ENCODE results near the gene GOLGA8R. TPM values are rescaled to one million over a fixed set of nuclear protein-coding genes. Genes with fewer than 3 reads are reported as not detected.
"Not testable (repeated sequence)": the region's sequence is repeated elsewhere in the genome, so short reads cannot be mapped to it uniquely, and the experiment has no call there.

Gene GOLGA8R
- total RNA-seq, 4 donors from 2014 or later, result 4.2 to 36.3 (median 4.9) TPM

DNA sequence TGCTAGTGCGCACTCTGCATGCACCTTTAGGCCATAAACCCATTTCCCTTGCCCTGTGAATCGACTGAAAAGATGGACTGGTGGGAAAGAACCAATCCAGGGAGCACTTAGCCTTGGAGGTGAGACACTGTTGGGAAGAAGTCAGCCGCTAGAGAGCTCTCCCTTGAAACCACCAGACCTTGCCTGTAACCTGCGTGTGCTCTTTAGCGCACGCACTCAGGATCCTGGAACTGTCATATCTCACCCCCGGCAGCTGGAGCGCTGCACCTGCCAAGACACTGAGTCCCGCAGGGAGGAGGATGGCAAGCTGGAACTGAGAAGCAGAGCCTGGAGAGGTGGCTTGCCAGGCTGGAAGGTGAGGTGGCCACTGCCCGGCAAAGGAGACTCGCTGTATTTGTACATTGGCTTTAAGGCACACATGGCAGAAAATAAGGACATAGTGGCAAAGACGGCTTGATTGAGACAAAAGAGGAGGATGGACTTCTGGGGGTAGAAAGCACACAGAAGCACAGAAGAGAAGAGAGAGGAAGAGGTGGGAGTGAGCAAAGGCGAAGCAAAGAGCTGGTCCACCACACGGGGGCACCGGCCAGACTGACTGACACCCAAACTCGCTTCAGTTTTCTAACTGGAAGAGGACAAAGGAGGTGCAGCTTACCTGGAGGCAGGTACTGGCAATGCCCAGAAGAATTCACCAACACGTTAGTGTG is 37.5 kb downstream of the GOLGA8R start:
- H3K9me3 ChIP-seq, H3K27me3 ChIP-seq, H3K4me1 ChIP-seq, DNase-seq, H3K36me3 ChIP-seq, H3K27ac ChIP-seq, H3K4me3 ChIP-seq: not testable (repeated sequence)

DNA sequence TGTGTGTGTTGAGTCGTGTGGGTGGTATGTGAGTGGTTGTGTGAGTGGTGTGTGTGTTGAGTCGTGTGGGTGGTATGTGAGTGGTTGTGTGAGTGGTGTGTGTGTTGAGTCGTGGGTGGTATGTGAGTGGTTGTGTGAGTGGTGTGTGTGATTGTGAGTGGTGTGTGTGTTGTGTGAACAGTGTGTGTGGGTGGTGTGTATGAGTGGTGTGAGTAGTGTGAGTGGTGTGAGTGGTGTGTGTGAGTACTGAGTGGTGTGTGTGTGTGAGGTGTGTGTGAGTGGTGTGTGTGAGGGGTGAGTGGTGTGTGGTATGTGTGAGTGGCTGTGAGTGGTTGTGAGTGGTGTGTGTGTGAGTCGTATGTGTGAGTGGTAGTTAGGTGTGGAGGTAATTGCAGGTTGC is 38.2 kb downstream of the GOLGA8R start:
- not testable (repeated sequence) for H3K36me3 ChIP-seq, H3K4me1 ChIP-seq

GRCh38 chr15:30374862-30375261 is 39.2 kb downstream of the GOLGA8R start:
- DNase-seq, H3K36me3 ChIP-seq, H3K9me3 ChIP-seq, H3K27ac ChIP-seq, H3K4me1 ChIP-seq, H3K4me3 ChIP-seq, H3K27me3 ChIP-seq: not testable (repeated sequence)

More for the DNA sequence above, 38.2 kb downstream of the GOLGA8R start:
- DNase-seq, result peak in 1 of 3 donors; percentile 2
- H3K27ac ChIP-seq, H3K27me3 ChIP-seq, H3K4me3 ChIP-seq, H3K9me3 ChIP-seq: not testable (repeated sequence)

DNA sequence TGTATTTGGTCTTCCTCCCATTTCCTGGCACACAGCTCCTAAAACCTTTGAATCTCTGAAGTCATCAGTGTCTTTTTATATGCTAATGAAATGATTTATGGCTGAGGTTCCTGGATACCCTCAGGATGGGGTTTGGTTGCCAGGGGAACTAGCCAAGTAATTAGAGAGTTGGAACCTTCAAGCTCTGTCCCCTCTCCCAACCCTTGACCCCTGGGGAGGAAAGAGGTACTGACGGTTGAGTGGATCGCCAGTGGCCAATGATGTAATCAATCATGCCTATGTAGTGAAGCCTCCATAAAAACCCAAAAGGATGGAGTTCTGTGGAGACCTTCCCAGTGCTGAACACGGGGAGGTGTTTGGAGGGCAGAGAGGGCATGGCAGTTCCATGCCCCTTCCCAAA is 45.8 kb downstream of the GOLGA8R start:
- not testable (repeated sequence) for H3K9me3 ChIP-seq, H3K27me3 ChIP-seq, H3K36me3 ChIP-seq, H3K4me3 ChIP-seq, H3K27ac ChIP-seq, DNase-seq, H3K4me1 ChIP-seq

DNA sequence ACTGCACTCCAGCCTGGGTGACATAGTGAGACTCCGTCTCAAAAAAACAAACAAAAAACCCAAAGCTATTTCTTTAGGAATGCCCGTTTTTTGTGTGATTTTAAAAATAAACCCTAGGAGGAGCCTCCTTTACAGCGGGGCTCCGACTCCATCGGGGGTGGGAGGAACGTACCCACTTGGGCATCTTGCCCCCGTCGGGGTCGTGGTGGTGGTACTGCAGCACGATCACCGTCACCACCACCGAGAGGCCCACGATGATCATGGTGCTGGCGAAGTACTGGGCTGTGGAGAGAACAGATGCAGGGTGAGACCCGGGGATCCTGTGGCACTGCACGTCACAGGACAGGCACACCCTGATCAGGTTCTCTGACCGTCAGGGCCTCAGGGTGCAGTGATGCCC is 46.8 kb downstream of the GOLGA8R start:
- not testable (repeated sequence) for H3K36me3 ChIP-seq, H3K27ac ChIP-seq, H3K9me3 ChIP-seq, H3K4me1 ChIP-seq, H3K27me3 ChIP-seq, H3K4me3 ChIP-seq, DNase-seq

DNA sequence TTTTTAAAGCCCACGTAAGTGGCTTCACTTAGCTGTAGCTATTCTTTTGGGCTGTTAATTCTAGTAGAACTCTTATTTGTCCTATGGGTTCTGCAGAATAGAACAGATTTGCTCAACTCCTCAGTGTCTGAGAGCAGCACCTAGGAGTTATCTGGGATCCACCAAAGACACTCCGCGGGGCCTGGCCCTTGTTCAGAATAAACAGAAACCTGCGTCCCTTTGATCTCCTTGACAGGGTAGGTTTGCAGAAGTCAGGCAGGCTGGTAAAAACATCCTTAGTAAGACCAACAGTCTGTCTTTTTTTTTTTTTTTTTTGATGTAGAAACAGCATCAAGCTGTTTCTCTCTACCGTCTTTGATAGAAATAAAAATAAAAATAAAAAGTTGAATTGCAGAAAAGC is 52.7 kb downstream of the GOLGA8R start:
- H3K4me1 ChIP-seq, H3K4me3 ChIP-seq, H3K36me3 ChIP-seq, H3K9me3 ChIP-seq, H3K27me3 ChIP-seq, DNase-seq, H3K27ac ChIP-seq: not testable (repeated sequence)

DNA sequence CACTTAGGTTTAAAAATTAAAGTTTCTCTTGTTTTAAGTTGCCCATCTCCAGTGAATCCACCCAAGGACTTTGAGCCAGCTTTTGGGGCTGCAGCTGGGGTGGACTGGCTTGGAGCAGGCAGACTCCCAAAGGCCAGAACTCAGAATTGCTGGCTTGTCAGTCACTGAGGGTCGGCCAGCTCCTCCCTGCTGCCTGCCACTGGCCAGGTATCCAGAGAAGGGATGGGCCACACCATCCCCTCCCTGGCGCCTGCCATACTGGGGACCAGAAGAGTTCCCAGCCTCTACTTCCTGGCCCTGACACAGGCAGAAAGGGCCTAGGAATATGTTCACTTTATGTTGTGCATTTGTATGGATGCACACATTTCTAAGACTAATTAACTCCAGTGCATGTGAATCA is 53.1 kb downstream of the GOLGA8R start:
- H3K36me3 ChIP-seq, H3K27me3 ChIP-seq, H3K27ac ChIP-seq, H3K4me3 ChIP-seq, H3K9me3 ChIP-seq, DNase-seq, H3K4me1 ChIP-seq: not testable (repeated sequence)

- not testable (repeated sequence) for H3K27me3 ChIP-seq, H3K4me1 ChIP-seq, H3K4me3 ChIP-seq, H3K9me3 ChIP-seq, H3K36me3 ChIP-seq, DNase-seq, H3K27ac ChIP-seq
Observed at GRCh38 chr15:30355043-30355442, 59.0 kb downstream of the GOLGA8R start.

Small RNA genes lying within 50 kb of the gene (small RNA-seq; reads per million reads assigned to genes)
- gene AC019322.2, result 0 reads per million in 2 donors
- 0 reads per million in 2 donors for gene RF00019
- 0 reads per million in 2 donors for gene RF00096
- gene RN7SL196P, result 0 reads per million in 2 donors

Other genes with a start within 250 kb of the GOLGA8R start
- 1 to 10 TPM in 3 of 4 donors, not detected in 1; 3.2 to 4.0 (median 4.0) TPM for gene CHRFAM7A, start 20.7 kb downstream of the GOLGA8R start, total RNA-seq
- 1 to 10 TPM in 3 of 4 donors, not detected in 1; 1.3 to 5.1 (median 1.7) TPM for gene GOLGA8Q, start 137.8 kb upstream of the GOLGA8R start, total RNA-seq
- gene GOLGA8H, start 189.8 kb upstream of the GOLGA8R start, total RNA-seq, result 1 to 10 TPM in 1 of 4 donors, under 1 TPM in 1, not detected in 2; 0.54 to 2.5 TPM